Measurements from ENCODE around the gene CROT.

The CROT gene

GRCh38 chr7:87414794-87415188 is 69.3 kb downstream of the CROT start:
- DNase-seq (ENCODE audit: low read depth), result no peak

- DNase-seq (ENCODE audit: low read depth), result no peak
Observed at GRCh38 chr7:87416682-87417587, 71.5 kb downstream of the CROT start.

- no peak for DNase-seq (ENCODE audit: low read depth)
Observed at GRCh38 chr7:87420173-87420572, 74.7 kb downstream of the CROT start.

GRCh38 chr7:87424075-87424474 is 78.6 kb downstream of the CROT start:
- no peak for DNase-seq (ENCODE audit: low read depth)

- no peak for DNase-seq (ENCODE audit: low read depth)
Observed at GRCh38 chr7:87426160-87426559, 80.7 kb downstream of the CROT start.

DNA sequence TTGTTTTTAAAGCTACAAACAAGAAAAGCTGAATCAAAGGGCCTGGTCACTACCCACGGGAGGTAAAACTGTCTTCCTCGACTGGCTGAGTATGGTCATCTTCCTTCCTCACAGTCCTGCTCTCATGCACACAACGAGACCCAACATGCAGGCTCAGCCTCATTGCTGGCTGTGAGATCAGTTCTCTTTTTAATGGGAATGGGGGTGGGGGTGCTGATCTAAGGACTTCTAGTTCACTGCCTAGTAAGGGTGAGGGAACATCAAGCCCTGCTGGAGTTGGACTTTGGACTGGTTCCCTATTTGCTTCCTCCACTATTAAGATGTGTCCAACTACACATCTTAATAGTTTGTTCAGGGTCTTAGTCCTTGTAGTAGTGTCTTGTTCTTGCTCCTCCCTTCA is 81.8 kb downstream of the CROT start:
- DNase-seq (ENCODE audit: low read depth), result no peak

DNA sequence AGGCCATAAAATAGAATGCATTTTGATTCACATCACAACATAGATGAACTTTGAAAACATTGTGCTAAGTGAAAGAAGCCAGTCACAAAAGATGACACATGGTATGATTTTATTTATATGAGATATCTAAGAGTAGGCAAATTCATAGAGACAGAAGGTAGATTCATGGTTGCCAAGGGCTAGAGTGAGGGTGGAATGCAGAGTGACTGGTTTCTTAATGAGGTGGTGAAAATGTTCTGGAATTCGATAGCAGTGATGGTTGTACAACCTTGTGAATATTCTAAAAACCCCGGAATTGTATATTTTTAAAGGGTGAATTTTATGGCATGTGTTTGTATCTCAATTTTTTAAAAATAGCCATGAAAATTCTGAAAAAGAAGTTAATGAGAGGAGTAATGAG is 87.1 kb downstream of the CROT start:
- no peak for DNase-seq (ENCODE audit: low read depth)

DNA sequence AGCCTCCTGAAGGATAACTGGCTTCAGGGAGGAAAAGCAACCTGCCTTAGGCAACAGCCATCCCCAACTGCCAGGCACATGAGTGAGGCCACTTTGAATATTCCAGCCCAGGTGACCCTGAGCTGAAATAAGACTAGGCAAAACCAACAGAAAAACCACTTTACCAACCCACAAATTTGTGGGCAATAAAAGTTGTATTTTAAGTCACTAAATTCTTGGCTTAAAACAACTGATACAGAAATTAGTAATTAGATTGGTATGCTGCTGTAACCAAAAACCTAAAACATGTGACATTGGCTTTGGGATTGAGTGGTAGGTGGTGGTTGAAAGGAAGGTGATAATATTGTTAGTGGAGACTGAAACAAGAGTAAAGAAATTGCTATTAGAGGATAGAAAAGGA is 90.1 kb downstream of the CROT start:
- no peak for DNase-seq (ENCODE audit: low read depth)

DNA sequence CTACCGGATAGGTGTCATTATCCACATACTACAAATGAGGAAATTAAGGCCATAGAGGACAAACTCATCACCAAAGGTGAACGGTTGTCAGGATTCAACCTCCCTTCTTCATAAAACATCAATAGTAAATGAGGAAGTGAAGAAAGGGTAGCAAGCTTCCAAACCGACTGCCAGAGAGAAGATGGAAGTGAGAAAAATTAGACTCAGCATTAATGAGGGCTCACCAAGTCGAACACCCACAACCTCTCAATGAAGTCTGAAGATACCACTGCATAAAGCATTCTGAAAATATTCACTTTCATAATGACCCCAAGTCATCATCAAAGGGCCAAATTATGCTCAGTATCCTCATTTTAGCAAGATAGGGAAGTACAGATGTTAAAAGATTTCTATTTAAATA is 100.4 kb downstream of the CROT start:
- DNase-seq (ENCODE audit: low read depth), result no peak

DNA sequence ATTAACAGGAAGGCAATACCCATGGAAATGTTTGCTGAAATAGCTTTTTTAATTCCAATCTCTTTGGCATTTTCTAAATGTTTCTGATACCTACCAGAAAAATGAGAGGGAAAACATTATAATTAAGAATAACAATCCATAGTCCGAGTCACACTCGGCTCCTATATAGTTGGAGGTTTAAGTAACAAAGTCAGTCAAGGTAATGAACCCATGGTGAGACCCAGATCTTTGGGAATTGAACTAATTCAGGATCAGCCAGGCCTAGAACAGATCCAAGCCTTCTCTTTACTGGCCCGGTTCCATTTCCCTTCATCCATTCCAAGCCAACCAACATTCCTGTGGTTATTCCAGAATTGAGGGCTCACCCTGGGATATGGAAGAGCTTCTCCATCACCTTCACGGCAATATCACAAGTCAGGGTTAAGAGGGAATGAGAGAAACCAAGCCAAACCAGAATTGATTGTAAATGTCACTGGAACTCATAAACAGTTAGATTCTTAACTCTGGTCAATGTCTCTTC is 101.7 kb downstream of the CROT start:
- DNase-seq (ENCODE audit: low read depth), result no peak

- DNase-seq (ENCODE audit: low read depth), result no peak
Observed at GRCh38 chr7:87448388-87448787, 102.9 kb downstream of the CROT start.
